Tibial artery (tissue), 4 donors: ENCODE data around the gene ZNF649.
A peak's percentile ranks its signal among the peaks of the same experiment; 100 is the strongest.

Experiments used
- DNase-seq, 2 donors: peaks; one replicate each; pipeline ENCODE4 v3.0.0-alpha.2; 2019
- H3K27ac ChIP-seq, 2 donors: fragments of 200-600 bp; sonication (generic) in 1 of 2; 1 replicate in 1 of 2; 2 replicates in 1 of 2; pipeline ENCODE4 v1.5.1; 2018 to 2019; ENCODE audit warnings: mild to moderate bottlenecking in 1 of 2
- H3K27me3 ChIP-seq, 2 donors: fragments of 200-600 bp; sonication (generic) in 1 of 2; one replicate each; pipeline versions ENCODE4 v1.5.1 to v1.6.0; 2016 to 2019
- H3K36me3 ChIP-seq, 3 donors: fragments of 200-600 bp; sonication (generic) in 2 of 3; one replicate each; pipeline ENCODE4 v1.5.1; 2016 to 2019; ENCODE audit warnings: mild to moderate bottlenecking in 2 of 3
- H3K4me1 ChIP-seq, 4 donors: fragments of 200-600 bp; sonication (generic) in 2 of 4; 1 replicate in 3 of 4; 2 replicates in 1 of 4; pipeline ENCODE4 v1.5.1; 2016 to 2019
- H3K4me3 ChIP-seq, 2 donors: fragments of 200-600 bp; sonication (generic) in 1 of 2; 1 replicate in 1 of 2; 2 replicates in 1 of 2; pipeline ENCODE4 v1.5.1; 2018 to 2019; ENCODE audit warnings: mild to moderate bottlenecking in 2 of 2
- H3K9me3 ChIP-seq, 3 donors: fragments of 200-600 bp; sonication (generic) in 1 of 3; one replicate each; pipeline ENCODE4 v1.5.1; 2016 to 2019
- CTCF ChIP-seq, 2 experiments: fragments of 200-600 bp in 1 of 2; fragments of 450-650 bp in 1 of 2; IDR thresholded peaks; one replicate each; pipeline ENCODE4 v1.5.1; 2017 to 2019; ENCODE audit warnings: antibody characterized with exemption in 2 of 2, mild to moderate bottlenecking in 1 of 2, moderate library complexity in 1 of 2
- intact Hi-C: fragments of 100-400 bp; cut with DNase I; formaldehyde crosslinking; loops from one replicate; pipeline ENCODE4 v1.15.0; 2023; ENCODE audit warnings: low total_unique reads

The ZNF649 gene

DNA sequence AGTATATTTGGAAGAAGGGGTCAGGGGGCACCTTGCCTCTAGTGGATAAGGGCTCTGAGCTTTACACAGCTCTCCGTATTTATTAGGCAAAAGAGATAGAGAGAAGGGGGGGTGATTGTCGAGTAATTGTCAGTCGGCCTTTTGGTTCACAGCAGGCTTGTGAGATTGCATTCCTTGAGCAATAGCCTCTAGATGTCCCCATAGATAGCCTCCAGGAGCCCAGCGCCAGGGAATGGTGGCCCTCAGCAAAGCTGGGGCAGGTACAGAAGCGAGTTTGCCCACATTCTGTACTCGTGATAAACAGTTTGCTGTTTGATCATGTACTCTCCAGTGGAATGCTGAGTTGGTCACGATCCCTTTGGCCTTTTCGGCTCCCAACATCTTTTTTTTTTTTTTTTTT, 27.1 kb upstream of the ZNF649 start:
- Histone ChIP-seq H3K27me3 (no peaks in the 10 kb centered on the region), H3K36me3 (peaks cover 72 to 74% (median 73%) of the 10 kb centered on the region in 3 donors), H3K4me1 (peaks cover 0 to 10% (median 8%) of the 10 kb centered on the region in 4 donors), H3K9me3 (peaks cover 0 to 40% (median 31%) of the 10 kb centered on the region in 3 donors), H3K4me3 (no peak overlapping the region), H3K27ac (no peak overlapping the region)
- no peak for DNase-seq
- TF ChIP-seq CTCF (IDR thresholded peaks at IDR 0.05), result no peak
- intact Hi-C loops, result no loop called here

- Histone ChIP-seq H3K27me3 (no peaks in the 10 kb centered on the region), H3K36me3 (peaks cover 33 to 34% (median 33%) of the 10 kb centered on the region in 3 donors), H3K27ac (peak overlapping the region; percentile 75 to 85), H3K9me3 (peaks cover 0 to 16% (median 10%) of the 10 kb centered on the region in 3 donors), H3K4me1 (peaks cover 0 to 14% (median 10%) of the 10 kb centered on the region in 4 donors), H3K4me3 (peak overlapping the region; percentile 86 to 90)
- intact Hi-C loops, result loop anchor here (10.0 kb wide), 1 partner anchor 307 kb away; no protein-coding TSS in a partner anchor
- DNase-seq, result no peak
- TF ChIP-seq CTCF (IDR thresholded peaks at IDR 0.05), result no peak
Observed at GRCh38 chr19:51927859-51928258, 23.0 kb upstream of the ZNF649 start.

DNA sequence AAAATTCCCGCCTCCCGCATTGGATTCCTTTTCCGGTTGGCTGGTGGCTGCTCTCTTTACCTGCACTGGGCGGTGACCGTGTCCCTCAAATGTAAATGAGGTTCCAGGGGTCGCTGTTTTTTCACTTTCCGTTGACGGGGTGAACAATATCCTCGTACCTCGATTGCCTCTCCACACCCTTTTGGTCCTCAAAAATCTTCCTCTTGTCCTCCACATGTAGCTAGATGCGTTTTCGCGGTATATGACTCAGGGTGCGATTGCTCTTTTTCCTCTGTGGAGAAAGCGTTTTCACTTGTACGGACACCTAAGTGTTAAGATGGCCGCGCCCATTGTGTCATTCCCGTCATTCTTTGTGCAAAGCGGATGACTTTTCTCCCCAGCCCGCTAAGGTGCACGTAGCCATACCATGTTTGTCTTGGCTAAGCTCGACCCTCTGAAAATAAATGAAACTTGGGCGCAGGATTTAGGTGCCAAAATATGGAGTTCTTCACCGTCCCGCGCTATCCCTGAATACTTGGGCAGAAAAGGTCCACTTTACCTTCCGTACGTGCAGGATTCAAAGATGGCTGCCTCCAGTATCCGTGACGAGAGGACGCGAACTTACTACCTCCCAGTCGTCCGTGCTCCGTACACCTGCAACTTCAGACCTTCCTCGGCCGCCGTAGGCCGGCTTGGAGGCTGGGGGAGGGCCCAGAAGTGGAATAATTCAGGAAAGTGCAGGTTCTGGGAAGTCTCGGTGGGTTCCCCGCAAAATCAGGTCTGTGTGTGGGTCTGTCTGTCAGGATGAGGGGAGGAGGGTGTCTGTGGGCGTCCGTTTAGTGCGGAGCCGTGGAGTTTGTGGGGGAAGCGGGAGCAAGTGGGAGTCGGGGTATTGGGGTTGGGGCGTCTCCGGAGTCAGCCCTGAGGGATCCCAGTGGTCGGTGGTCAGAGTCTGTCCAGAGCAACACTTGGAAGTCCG, 22.2 kb upstream of the ZNF649 start, which contains the start of gene ZNF613:
TSS of gene ZNF613 (plus strand) at position 689 of the 958 bp plus-strand sequence. CDS start 8,749 bp downstream, outside the sequence.
- H3K27me3 ChIP-seq, result no peaks in the 10 kb centered on the region
- H3K27ac ChIP-seq, result peak within 1 kb of the TSS; percentile 75 to 85
- H3K9me3 ChIP-seq, result peaks cover 2 to 24% (median 14%) of the 10 kb centered on the region in 3 donors
- peaks cover 26 to 30% (median 27%) of the 10 kb centered on the region in 3 donors for H3K36me3 ChIP-seq
- TF ChIP-seq CTCF (IDR thresholded peaks at IDR 0.05), result peak in 1 of 2 experiments; percentile 12
- H3K4me3 ChIP-seq, result peak within 1 kb of the TSS; percentile 86 to 90
- peaks cover 0 to 14% (median 10%) of the 10 kb centered on the region in 4 donors for H3K4me1 ChIP-seq
- peak; percentile 87 to 92 for DNase-seq
- intact Hi-C loops, result loop anchor here (10.0 kb wide), 1 partner anchor 308 kb away; no protein-coding TSS in a partner anchor

DNA sequence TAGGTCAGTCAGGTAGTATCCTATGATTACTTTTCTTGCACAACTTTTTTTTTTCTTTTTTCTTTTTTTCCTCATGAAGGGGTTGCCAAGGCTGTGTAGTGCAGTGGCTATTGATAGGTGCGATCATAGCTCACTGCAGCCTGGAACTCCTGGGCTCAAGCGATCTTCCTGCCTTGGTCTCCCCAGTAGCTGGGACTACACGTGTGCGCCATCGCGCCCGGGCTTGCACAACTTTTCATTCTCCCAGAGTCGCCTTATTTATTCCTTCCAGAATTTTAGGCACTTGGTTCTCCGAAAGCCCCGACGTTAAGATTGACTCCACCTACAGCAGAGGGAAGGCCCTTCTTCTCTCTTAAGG, 21.6 kb upstream of the ZNF649 start:
- Histone ChIP-seq H3K27ac (peak overlapping the region; percentile 75 to 85), H3K9me3 (peaks cover 7 to 24% (median 21%) of the 10 kb centered on the region in 3 donors), H3K4me1 (peaks cover 0 to 14% (median 10%) of the 10 kb centered on the region in 4 donors), H3K36me3 (peaks cover 19 to 28% (median 26%) of the 10 kb centered on the region in 3 donors), H3K4me3 (peak overlapping the region; percentile 86 to 90), H3K27me3 (no peaks in the 10 kb centered on the region)
- no peak for TF ChIP-seq CTCF (IDR thresholded peaks at IDR 0.05)
- intact Hi-C loops, result loop anchor here (10.0 kb wide), 1 partner anchor 308 kb away; no protein-coding TSS in a partner anchor
- DNase-seq, result no peak

GRCh38 chr19:51921949-51922348, 17.1 kb upstream of the ZNF649 start:
- peaks cover 11 to 67% (median 57%) of the 10 kb centered on the region in 3 donors for H3K9me3 ChIP-seq
- no peak for DNase-seq
- peaks cover 0 to 9% (median 7%) of the 10 kb centered on the region in 3 donors for H3K36me3 ChIP-seq
- H3K27me3 ChIP-seq, result no peaks in the 10 kb centered on the region
- intact Hi-C loops, result loop anchor here (10.0 kb wide), 1 partner anchor 313 kb away; no protein-coding TSS in a partner anchor
- H3K4me1 ChIP-seq, result peaks cover 0 to 4% (median 2%) of the 10 kb centered on the region in 4 donors
- H3K27ac ChIP-seq, result no peak overlapping the region
- TF ChIP-seq CTCF (IDR thresholded peaks at IDR 0.05), result no peak
- no peak overlapping the region for H3K4me3 ChIP-seq
